GM18870 (cell line): ENCODE data around the gene ENOX2.
"Not testable (repeated sequence)": the region's sequence is repeated elsewhere in the genome, so short reads cannot be mapped to it uniquely, and the experiment has no call there.

Source experiments
- ATAC-seq: cut with Tn5 transposase; IDR thresholded peaks from one replicate; pipeline ENCODE4 v1.9.1; 2021; ENCODE audit warnings: moderate library complexity; ENCODE audit not compliant: unreplicated experiment

The ENOX2 gene

GRCh38 chrX:130828641-130829040, 74.4 kb downstream of the ENOX2 start:
- no peak for ATAC-seq

- no peak for ATAC-seq
Measured at GRCh38 chrX:130827648-130828047, 75.4 kb downstream of the ENOX2 start.

GRCh38 chrX:130826249-130826648, 76.8 kb downstream of the ENOX2 start:
- ATAC-seq, result no peak

GRCh38 chrX:130825525-130825924, 77.5 kb downstream of the ENOX2 start:
- no peak for ATAC-seq

- ATAC-seq, result not testable (repeated sequence)
Measured at GRCh38 chrX:130819367-130819766, 83.6 kb downstream of the ENOX2 start.

GRCh38 chrX:130813932-130814331, 89.1 kb downstream of the ENOX2 start:
- ATAC-seq, result not testable (repeated sequence)

- ATAC-seq, result no peak
Measured at GRCh38 chrX:130810561-130810960, 92.4 kb downstream of the ENOX2 start.

- no peak for ATAC-seq
Measured at GRCh38 chrX:130805903-130806302, 97.1 kb downstream of the ENOX2 start.

- ATAC-seq, result no peak
Measured at GRCh38 chrX:130803537-130803936, 99.5 kb downstream of the ENOX2 start.

GRCh38 chrX:130801901-130802300, 101.1 kb downstream of the ENOX2 start:
- ATAC-seq, result no peak

- ATAC-seq, result no peak
Measured at GRCh38 chrX:130799393-130799792, 103.6 kb downstream of the ENOX2 start.

GRCh38 chrX:130793975-130794374, 109.0 kb downstream of the ENOX2 start:
- ATAC-seq, result no peak

GRCh38 chrX:130791870-130792269, 111.1 kb downstream of the ENOX2 start:
- not testable (repeated sequence) for ATAC-seq

- ATAC-seq, result no peak
Measured at GRCh38 chrX:130789793-130790192, 113.2 kb downstream of the ENOX2 start.

GRCh38 chrX:130788786-130789581, 114.0 kb downstream of the ENOX2 start:
- ATAC-seq, result no peak

- ATAC-seq, result no peak
Measured at GRCh38 chrX:130786030-130786429, 117.0 kb downstream of the ENOX2 start.

GRCh38 chrX:130778773-130779172, 124.2 kb downstream of the ENOX2 start:
- no peak for ATAC-seq

- no peak for ATAC-seq
Measured at GRCh38 chrX:130775849-130776248, 127.2 kb downstream of the ENOX2 start.

- no peak for ATAC-seq
Measured at GRCh38 chrX:130772776-130773143, 130.2 kb downstream of the ENOX2 start.

GRCh38 chrX:130772105-130772775, 130.8 kb downstream of the ENOX2 start:
- ATAC-seq, result no peak

- ATAC-seq, result no peak
Measured at GRCh38 chrX:130771648-130772047, 131.4 kb downstream of the ENOX2 start.

- ATAC-seq, result no peak
Measured at GRCh38 chrX:130771230-130771629, 131.8 kb downstream of the ENOX2 start.
